GM12864 (cell line): ENCODE results near the gene BUD31.

Source experiments
- DNase-seq: peaks from one replicate; pipeline ENCODE4 v3.0.0-alpha.2; 2011; ENCODE audit warnings: low read depth
- H3K4me3 ChIP-seq: 2 replicates; pipeline ENCODE4 v1.5.1; 2011; ENCODE audit warnings: mild to moderate bottlenecking, low read depth, low read length, control low read depth
- TF ChIP-seq, protein P1 (sequence below): IDR thresholded peaks from 2 replicates; pipeline ENCODE4 v1.5.1; 2011; ENCODE audit warnings: low read depth, mild to moderate bottlenecking, moderate library complexity, low read length, control low read depth, inconsistent platforms; ENCODE audit errors: missing control alignments

The BUD31 gene

GRCh38 chr7:99395616-99396327 lies 13.0 kb upstream of the BUD31 start:
- H3K4me3 ChIP-seq, result no peak overlapping the region
- TF ChIP-seq, protein P1, sequence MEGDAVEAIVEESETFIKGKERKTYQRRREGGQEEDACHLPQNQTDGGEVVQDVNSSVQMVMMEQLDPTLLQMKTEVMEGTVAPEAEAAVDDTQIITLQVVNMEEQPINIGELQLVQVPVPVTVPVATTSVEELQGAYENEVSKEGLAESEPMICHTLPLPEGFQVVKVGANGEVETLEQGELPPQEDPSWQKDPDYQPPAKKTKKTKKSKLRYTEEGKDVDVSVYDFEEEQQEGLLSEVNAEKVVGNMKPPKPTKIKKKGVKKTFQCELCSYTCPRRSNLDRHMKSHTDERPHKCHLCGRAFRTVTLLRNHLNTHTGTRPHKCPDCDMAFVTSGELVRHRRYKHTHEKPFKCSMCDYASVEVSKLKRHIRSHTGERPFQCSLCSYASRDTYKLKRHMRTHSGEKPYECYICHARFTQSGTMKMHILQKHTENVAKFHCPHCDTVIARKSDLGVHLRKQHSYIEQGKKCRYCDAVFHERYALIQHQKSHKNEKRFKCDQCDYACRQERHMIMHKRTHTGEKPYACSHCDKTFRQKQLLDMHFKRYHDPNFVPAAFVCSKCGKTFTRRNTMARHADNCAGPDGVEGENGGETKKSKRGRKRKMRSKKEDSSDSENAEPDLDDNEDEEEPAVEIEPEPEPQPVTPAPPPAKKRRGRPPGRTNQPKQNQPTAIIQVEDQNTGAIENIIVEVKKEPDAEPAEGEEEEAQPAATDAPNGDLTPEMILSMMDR, result no peak
- DNase-seq, result no peak

DNA sequence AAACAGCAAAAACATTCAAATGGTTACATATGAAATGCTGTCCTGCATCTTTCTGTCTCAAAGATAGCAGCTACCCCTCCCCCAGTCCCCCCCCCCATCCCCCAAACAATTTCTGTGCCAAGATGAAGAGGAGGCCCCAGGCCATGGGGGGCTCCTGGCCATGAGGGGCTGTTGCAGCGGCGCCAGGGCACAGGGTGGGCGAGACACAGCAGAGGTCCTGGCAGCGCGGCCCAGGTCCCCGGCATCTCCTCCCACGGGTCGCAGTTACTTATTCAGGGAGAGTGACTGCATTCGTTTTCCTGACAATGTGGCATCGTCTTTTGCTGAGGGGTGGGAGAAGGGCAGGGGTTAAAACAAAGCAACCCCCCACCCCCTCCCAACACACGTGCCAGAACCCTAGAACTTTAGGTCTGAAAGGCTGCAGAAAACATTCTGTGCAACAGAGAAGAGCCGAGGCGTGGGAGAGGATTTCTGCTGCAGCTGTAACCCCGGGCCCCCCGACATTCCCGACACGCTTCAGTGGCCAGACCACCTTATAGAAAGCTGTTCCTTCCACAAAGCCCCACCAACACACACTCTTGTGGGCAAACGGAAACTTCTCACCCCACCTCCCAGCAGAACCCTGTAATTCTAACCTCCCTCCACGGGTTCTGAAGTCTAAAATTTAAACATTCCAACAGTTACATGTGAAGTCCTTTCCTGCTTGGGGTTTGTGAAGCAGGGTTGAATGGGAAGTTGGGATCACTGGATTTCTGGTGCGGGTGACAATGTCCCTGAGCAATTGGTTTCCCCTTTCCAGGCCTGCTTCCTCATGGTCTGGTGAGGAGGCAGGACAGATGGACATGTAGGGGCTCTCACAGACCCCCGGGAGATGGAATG lies 12.1 kb upstream of the BUD31 start:
- DNase-seq, result no peak
- TF ChIP-seq, protein P1, result no peak
- H3K4me3 ChIP-seq, result no peak overlapping the region

GRCh38 chr7:99397297-99397983 lies 11.3 kb upstream of the BUD31 start:
- TF ChIP-seq, protein P1, result no peak
- no peak overlapping the region for H3K4me3 ChIP-seq
- DNase-seq, result no peak

DNA sequence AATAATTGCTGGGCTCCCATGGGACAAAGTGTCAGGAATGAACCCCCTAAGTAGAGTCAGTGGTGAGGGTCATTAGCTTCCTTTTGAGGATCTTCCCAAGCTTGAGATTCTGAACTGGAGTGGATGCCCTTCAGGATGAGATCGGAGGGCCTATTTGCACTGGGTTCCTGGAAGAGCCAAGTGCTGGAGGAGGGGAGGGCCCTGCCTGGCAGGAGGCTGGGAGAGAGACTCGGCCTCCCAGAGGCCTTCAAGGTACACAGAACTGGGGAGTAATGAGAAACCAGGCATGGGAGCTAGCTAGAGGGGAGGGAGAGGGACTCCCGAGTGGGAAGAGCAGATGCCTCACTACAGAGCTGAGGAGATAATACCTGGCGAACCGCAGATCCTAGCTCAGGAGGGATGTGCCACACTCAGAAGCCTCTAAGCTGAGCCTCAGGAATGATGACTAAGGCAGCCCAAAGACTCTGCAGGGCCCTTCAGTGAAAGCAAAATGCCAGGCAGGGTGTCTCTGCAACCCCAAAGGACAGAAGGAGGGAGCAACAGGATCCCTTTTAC lies 9.8 kb upstream of the BUD31 start:
- no peak overlapping the region for H3K4me3 ChIP-seq
- TF ChIP-seq, protein P1, result no peak
- no peak for DNase-seq

DNA sequence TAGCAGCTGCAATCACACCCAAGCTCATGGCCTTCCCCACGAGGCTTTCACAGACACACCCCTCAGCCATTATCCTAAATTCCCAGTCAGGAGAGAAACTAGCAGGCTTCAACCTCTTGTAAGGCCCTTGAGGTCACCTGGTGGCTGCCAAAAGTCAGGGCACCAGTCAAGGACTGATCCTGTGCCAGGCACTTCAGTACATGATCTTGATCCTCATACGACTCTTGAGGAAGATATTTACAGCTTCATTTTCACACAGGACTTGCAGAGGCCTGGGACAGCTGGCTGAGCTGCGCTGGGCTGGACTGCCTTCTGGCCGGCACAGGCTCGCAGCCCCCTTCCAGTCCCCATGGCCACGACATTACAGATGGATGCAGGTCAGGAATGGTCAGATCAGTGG lies 9.2 kb upstream of the BUD31 start:
- TF ChIP-seq, protein P1, result no peak
- no peak overlapping the region for H3K4me3 ChIP-seq
- DNase-seq, result no peak

DNA sequence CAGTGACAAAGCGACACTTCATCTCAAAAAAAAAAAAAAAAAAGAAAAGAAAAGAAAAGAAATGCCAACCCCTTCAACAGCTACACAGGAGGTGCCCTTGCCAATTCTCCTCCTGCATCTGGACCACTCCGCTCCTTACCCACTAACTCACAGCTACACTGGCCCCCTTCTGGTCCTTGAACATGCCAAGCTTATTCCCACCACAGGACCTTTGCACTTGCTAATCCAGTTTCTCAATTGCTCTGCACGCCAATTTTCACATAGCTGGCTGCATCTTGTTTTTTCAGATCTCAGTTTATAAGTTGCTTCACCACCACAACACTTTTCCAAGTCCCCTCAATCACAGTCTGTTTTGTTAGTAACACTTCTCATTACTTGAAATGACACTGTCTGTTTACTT lies 5.9 kb upstream of the BUD31 start:
- TF ChIP-seq, protein P1, result no peak
- H3K4me3 ChIP-seq, result no peak overlapping the region
- DNase-seq, result no peak
